HG03575 (cell line): ENCODE data around the gene DLG3.
"Not testable (repeated sequence)": the region's sequence is repeated elsewhere in the genome, so short reads cannot be mapped to it uniquely, and the experiment has no call there.

Experiments
- ATAC-seq: cut with Tn5 transposase; IDR thresholded peaks from one replicate; pipeline ENCODE4 v1.9.1; 2021; ENCODE audit not compliant: unreplicated experiment, insufficient number of reproducible peaks, low FRiP score; ENCODE audit errors: extremely low read depth

The DLG3 gene

DNA sequence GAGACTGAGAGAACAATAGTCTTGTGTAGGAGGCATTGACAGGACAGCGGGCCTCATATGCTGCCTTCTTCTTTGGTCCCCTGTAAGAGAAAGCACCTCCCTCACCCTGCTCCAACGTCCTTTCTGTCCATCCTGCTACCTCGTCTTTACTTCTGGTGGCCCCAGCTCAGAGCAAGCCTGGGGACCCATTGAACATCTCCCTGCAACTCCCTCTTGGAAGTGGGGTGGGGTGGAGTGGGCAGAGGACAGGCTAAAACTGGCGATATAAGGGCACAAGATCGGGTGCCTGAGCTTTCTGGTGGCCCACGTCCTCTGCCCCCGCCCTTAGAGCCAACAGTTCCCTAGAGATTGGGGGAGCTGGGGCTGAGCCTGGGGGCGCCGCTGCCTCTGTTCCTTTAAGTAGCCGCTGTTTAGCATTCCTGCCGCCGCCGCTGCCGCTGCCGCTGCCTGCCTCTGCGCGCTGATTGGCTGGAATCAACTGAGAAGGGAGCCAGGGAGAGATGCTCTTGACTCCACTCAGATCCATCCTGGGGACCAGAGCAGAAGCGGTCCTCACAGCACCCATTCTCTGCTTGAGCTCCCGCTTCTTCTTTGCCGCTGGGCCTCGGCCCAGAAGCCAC is at the start of gene DLG3:
TSS of gene DLG3 (plus strand) at position 510 of the 620 bp plus-strand sequence. CDS start 367 bp downstream, outside the sequence.
- ATAC-seq, result no peak

- no peak for ATAC-seq
Measured at GRCh38 chrX:70398899-70399298, 45.7 kb upstream of the DLG3 start.

DNA sequence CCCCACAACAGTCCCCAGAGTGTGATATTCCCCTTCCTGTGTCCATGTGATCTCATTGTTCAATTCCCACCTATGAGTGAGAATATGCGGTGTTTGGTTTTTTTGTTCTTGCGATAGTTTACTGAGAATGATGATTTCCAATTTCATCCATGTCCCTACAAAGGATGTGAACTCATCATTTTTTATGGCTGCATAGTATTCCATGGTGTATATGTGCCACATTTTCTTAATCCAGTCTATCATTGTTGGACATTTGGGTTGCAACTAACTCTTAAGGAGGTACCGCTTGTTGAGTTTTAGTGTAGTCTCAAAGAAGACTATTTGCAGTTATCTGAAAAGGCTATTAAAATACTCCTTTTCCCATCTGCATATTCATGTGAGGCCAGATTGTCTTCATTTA is 44.5 kb upstream of the DLG3 start:
- not testable (repeated sequence) for ATAC-seq

DNA sequence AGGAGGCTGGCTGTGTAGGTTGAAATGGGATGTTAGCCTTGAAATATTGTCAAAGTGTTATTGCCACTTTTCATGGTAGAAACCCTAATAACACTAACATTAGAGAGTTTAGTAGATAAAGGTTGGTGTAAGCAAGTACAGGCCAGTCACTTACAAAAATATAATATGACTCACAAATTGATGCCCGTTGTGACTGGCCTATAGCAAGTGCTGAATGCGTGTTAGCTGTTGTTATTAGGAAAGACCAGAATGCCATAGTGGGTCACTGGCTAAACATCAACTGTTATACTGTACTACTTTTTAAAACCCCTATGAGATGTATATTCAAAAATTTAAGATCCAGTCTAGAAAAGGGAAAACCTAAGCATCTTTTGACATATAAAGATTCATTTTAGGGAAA is 41.9 kb upstream of the DLG3 start:
- ATAC-seq, result no peak

- no peak for ATAC-seq
Measured at GRCh38 chrX:70405003-70405402, 39.6 kb upstream of the DLG3 start.

DNA sequence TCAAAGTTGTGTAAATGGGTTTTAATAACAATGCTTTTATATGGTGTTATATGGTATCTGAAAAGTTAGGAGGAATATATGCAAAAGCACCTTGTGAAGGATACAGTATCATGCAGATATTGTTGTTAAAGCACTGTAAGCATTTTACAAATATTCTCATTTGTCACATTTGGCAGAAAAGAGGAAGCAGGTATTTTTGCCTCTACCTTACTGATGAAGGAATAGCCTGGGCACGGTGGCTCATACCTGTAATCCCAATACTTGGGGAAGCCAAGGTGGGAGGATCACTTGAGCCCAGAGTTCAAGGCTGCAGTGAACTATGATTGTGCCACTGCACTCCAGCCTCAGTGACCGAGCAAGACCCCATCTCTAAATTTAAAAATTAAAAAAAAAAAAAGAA is 33.7 kb upstream of the DLG3 start:
- no peak for ATAC-seq

GRCh38 chrX:70411475-70411874 is 33.2 kb upstream of the DLG3 start:
- no peak for ATAC-seq

- ATAC-seq, result no peak
Measured at GRCh38 chrX:70421618-70422017, 23.0 kb upstream of the DLG3 start.

DNA sequence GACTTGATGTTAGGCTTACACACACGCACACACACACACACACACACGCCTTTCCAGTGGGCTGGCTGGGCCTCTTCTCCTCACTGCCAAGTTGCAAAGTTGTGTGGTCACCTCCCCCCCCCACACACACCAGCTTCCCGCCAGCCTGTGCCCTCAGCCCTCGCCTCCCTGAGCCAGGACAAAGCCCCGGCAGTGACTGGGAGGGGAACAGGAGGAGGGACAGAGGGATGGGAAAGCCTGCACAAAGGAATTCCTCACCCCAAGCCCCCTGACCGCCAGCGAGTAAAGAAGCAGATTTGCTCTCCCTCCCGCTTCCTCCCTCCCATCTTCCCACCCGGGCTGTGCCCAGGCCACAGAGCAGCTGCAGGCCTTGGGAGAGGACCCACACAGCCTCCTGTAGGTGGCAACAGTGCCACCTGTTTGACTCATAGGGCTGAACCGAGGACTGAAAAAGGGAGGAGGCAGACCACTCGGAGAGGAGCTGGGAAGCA is 21.7 kb upstream of the DLG3 start, which contains the start of gene GDPD2:
TSS of gene GDPD2 (plus strand) at position 464 of the 491 bp plus-strand sequence. CDS start 1,671 bp downstream, outside the sequence.
- ATAC-seq, result no peak

DNA sequence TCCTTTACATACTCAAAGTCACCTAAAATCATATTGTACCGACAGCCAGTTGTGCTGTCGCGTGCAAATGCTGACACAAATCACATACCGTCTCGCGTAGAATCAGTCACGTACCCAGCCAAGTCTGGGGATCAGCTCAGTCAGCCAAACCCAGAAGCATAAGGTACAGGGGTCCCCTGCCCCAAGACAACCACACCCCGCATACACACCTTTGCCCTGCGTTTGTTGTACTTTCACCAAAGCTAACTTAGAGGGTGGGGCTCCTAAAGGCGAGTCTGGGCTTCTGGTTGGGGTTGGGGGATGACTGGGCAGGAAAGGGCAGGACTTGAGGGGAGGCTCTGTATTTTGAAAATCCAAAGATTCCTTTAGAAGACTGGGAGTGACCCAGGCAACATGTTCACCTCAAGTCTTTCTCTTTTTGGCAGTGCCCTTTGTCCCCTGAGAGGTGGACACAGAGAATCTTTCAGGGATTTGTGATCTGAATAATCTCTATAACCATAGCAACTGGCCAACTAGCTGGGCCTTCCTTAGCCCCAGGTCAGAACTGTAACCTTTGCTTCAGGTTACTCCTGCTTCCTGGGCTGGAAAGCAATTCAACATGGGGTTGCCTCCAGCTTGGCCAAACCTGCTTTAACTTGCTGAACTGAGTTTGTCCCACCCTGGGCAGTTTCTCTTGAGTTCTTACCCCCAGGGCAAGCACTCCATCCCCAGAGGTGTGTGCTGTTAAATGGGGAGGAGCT is 20.5 kb upstream of the DLG3 start:
- ATAC-seq, result no peak

GRCh38 chrX:70424801-70425200 is 19.8 kb upstream of the DLG3 start:
- ATAC-seq, result no peak

- ATAC-seq, result no peak
Measured at GRCh38 chrX:70426286-70427278, 18.1 kb upstream of the DLG3 start.

DNA sequence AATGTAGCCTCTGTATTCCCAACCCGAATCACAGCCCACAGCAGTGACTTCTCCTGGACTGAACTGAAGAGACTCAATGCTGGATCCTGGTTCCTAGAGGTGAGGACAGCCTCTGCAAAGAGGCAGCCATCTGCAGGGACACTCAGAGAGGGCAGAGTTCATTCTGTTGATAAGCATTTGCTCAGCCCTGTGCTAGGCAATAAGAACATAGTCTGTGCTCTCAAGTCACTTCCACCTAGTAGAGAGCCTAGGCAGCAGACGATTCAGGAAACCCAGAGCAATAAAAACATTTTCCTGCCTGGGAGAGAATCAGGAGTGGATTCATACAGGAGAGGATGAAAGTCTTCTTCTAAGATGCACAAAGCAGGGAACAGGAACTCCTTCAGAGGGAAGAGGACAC is 17.3 kb upstream of the DLG3 start:
- ATAC-seq, result no peak

DNA sequence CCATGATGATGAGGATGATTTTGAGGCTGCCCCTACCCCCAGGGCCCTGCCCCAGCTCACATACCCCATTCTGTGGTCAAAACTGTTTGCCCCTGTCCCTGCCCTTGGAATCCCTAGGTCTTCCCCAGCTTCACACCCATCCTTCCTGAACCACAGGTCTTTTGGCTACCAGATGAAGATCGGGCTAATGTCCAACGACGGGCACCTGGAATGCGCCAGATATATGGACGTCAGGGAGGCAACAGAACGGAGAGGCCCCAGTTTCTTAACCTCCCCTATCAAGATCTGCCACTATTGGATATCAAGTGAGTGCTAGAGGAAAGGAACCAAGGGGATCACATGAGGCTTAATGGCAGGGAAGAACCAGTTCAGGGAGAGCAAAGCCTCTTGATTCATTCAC is 14.9 kb upstream of the DLG3 start:
- no peak for ATAC-seq

DNA sequence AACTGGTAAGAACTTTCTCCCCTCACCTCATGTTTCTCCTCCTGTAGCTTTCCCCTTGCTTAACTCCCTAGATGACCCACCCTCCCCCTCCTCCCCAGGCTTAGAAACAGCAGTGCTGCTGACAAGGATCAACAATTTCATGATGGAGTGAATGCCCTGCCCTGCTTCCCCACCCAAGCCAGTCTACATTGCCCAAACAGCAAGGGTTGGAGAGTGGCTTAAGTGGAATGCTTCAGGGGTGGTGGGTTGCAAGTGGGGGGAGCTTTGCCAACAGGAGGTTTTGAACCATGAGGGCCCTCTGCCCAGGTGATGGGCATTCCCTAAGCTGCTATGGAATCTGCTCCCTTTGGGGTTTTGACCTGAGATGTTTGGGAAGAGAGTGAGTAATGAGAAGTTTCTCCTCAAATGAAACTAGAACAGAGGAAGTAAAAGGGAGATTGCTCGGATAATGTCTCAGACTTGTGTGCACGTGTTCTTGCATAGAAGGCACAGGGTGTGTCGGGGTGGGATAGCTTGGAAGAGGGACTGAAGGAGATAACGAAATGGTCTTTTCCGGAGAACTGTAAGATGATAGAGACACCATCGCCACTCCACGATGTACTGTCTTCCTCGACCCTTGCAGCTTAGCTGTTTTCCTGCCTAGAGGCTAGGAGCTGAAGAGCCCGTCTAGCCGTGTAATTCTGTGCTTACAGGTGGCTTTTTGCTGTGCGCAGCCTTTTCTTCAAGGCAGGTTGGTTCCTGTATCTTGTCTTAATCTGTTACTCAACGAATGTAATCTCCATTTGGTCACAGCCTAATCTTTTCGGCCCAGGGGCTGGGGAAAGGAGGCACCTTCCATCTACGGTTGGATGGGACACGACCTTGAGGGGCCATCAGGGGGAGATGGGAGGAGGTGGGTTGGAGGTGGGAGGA is 11.4 kb upstream of the DLG3 start:
- no peak for ATAC-seq

DNA sequence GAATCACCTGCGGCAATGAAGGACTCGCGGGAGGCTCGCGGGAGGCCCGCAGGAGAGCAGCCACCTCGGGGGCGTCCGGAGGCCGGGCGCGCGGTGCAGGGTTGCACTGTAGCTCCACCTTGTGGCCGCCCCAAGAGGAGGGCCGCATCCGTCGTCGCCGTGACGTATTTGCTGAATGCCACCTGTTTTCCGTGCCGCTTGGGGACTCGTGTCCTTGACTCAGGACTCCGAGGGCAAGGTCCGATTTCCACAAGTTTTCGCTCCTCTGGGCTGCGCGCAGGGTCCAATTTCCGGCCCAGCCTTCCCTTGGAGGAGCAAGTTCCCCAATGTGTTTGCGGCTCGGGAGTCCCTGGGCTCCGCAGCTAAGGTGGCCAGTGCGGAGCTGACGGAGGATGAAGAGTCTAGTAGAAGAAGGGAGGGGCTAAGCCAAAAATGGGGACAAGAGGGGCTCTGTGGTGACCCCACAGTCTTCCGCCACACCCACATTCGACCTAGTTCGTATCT is 10.7 kb upstream of the DLG3 start:
- ATAC-seq, result no peak

DNA sequence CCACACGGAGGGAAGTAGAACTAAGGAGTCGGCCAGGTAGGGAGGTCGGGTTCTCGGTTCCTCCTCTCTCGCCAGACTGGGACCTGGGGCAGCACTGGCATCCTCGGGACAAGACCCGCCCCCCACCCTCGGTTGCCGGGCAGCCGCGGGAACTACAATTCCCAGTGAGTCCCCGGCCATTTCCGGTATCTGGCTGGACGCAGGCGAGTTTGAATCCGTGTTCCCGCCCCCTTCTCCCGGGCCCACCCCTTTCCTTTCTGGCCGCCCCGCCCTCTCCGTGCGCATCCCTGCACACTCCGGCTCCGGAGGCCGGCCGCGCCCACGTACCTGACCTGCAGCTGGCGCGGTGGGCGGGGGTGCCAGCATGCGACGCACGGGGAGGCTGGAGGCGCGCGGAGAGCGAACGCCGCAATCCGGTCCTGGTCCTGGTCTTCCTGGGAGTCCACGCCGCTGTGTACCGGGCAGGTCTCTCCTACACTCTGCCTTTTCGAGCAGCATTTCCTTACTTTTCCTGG is 10.2 kb upstream of the DLG3 start:
- no peak for ATAC-seq
